GM18868 (cell line): ENCODE measurements around the gene SP140.
"Not testable (repeated sequence)": the region's sequence is repeated elsewhere in the genome, so short reads cannot be mapped to it uniquely, and the experiment has no call there.

Experiments
- ATAC-seq: cut with Tn5 transposase; IDR thresholded peaks from one replicate; pipeline ENCODE4 v1.9.1; 2021; ENCODE audit warnings: mild to moderate bottlenecking, moderate library complexity; ENCODE audit not compliant: unreplicated experiment

Gene SP140

GRCh38 chr2:230324503-230324902 is 99.0 kb downstream of the SP140 start:
- no peak for ATAC-seq

GRCh38 chr2:230325316-230326243 is 100.0 kb downstream of the SP140 start:
- no peak for ATAC-seq

- ATAC-seq, result peak; percentile 93
These were observed 101.2 kb downstream of the SP140 start, which contains the start of gene SP140L for GRCh38 chr2:230326453-230327417. Gene SP140L, plus strand, starts transcription at chr2:230327193. Its CDS starts 77 bp downstream, at chr2:230327270.

- peak; percentile 66 for ATAC-seq
These were observed 102.0 kb downstream of the SP140 start for GRCh38 chr2:230327418-230328154.

- ATAC-seq, result no peak
These were observed 102.6 kb downstream of the SP140 start for GRCh38 chr2:230328155-230328458.

- ATAC-seq, result no peak
These were observed 104.5 kb downstream of the SP140 start for GRCh38 chr2:230329946-230330605.

GRCh38 chr2:230330725-230331124 is 105.2 kb downstream of the SP140 start:
- ATAC-seq, result no peak

GRCh38 chr2:230335461-230335863 is 109.9 kb downstream of the SP140 start:
- no peak for ATAC-seq

GRCh38 chr2:230335864-230336506 is 110.4 kb downstream of the SP140 start:
- ATAC-seq, result no peak

- ATAC-seq, result not testable (repeated sequence)
These were observed 116.5 kb downstream of the SP140 start for GRCh38 chr2:230341936-230342528.

GRCh38 chr2:230343041-230343624 is 117.6 kb downstream of the SP140 start:
- ATAC-seq, result not testable (repeated sequence)

GRCh38 chr2:230343747-230344146 is 118.2 kb downstream of the SP140 start:
- no peak for ATAC-seq

- ATAC-seq, result no peak
These were observed 120.9 kb downstream of the SP140 start for GRCh38 chr2:230346465-230346864.

GRCh38 chr2:230346921-230347533 is 121.5 kb downstream of the SP140 start:
- no peak for ATAC-seq

GRCh38 chr2:230347659-230348305 is 122.2 kb downstream of the SP140 start:
- ATAC-seq, result peak; percentile 70

GRCh38 chr2:230348787-230349186 is 123.3 kb downstream of the SP140 start:
- no peak for ATAC-seq

GRCh38 chr2:230356084-230356483 is 130.5 kb downstream of the SP140 start:
- ATAC-seq, result no peak

- ATAC-seq, result no peak
These were observed 132.8 kb downstream of the SP140 start for GRCh38 chr2:230358305-230358704.
